ENCODE results near the gene BSG.

DNA sequence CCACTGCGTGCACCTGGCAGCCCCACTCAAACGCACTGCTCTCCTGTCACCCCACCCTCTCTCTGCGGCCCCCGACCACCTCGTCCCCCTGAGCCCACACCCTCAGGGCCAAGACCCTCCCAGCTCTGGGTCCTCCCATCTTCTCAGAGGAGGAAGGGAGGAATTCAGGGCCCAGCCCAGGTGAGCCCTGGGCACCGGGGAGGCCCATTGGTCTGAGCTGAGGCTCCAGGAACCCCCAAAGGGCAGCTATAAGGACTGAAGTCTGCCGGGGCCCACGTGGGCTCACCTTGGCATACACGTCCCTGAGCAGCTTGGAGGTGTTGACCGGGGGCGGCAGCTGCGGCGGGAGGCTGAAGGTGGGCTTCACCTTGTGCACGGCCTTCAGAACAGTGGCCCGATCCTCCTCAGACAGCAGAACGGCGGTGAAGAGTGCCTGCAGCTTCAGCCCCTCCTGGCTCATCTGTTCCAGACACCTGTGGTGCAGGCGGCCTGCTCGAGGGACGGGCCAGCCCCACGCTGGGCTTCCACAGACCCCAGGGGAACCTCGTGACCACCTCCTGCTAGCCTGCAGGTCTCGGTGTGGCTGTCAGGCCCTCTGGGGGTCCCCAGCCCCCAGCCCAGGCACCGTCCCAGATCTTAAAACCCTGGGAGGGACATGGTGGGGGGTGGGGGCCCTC, 52.2 kb downstream of the BSG start:
- no peak for TF ChIP-seq EZH2 (IDR thresholded peaks at IDR 0.05; ENCODE audit: low read depth)
- TF ChIP-seq, protein P1, sequence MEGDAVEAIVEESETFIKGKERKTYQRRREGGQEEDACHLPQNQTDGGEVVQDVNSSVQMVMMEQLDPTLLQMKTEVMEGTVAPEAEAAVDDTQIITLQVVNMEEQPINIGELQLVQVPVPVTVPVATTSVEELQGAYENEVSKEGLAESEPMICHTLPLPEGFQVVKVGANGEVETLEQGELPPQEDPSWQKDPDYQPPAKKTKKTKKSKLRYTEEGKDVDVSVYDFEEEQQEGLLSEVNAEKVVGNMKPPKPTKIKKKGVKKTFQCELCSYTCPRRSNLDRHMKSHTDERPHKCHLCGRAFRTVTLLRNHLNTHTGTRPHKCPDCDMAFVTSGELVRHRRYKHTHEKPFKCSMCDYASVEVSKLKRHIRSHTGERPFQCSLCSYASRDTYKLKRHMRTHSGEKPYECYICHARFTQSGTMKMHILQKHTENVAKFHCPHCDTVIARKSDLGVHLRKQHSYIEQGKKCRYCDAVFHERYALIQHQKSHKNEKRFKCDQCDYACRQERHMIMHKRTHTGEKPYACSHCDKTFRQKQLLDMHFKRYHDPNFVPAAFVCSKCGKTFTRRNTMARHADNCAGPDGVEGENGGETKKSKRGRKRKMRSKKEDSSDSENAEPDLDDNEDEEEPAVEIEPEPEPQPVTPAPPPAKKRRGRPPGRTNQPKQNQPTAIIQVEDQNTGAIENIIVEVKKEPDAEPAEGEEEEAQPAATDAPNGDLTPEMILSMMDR (conservative IDR thresholded peaks at IDR 0.05): no peak
